ENCODE data around the gene SULT1E1.

GRCh38 chr4:69859140-69859685 is 732 bp downstream of the SULT1E1 start:
- TF ChIP-seq CTCF (IDR thresholded peaks at IDR 0.05; ENCODE audit: control extremely low read depth in 1 of 3, insufficient read depth in 1 of 3, low read depth in 1 of 3, low read length in 3 of 3) (no peak), CEBPB (IDR thresholded peaks at IDR 0.05; ENCODE audit: low read depth, low read length) (no peak), RAD21 (IDR thresholded peaks at IDR 0.05 in 1 of 2, conservative IDR thresholded peaks at IDR 0.05 in 1 of 2; ENCODE audit: low read depth in 2 of 2, low read length in 2 of 2) (no peak), RFX5 (IDR thresholded peaks at IDR 0.05; ENCODE audit: borderline replicate concordance, low read depth, low read length) (no peak), CHD2 (IDR thresholded peaks at IDR 0.05; ENCODE audit: low read length) (no peak), EZH2 (IDR thresholded peaks at IDR 0.05; ENCODE audit: low read depth, low read length, severe bottlenecking) (no peak), HDAC6 (IDR thresholded peaks at IDR 0.05; ENCODE audit: low read depth, low read length) (no peak), NRF1 (IDR thresholded peaks at IDR 0.05; ENCODE audit: low read depth, low read length) (no peak), TAF1 (IDR thresholded peaks at IDR 0.05; ENCODE audit: low read depth, low read length) (no peak), SP1 (IDR thresholded peaks at IDR 0.05; ENCODE audit: low read depth, low read length) (no peak), ZNF274 (IDR thresholded peaks at IDR 0.05; ENCODE audit: borderline replicate concordance, extremely low read depth, low read length) (no peak)
